Heart left ventricle (tissue), 16 donors: ENCODE data around the gene LOXL3. TPM values are rescaled to one million over a fixed set of nuclear protein-coding genes. Genes with fewer than 3 reads are reported as not detected.
A peak's percentile ranks its signal among the peaks of the same experiment; 100 is the strongest.

Experiments used
- ATAC-seq, 4 donors: fragments of 200-7000 bp; cut with Tn5 transposase; one replicate each; pipeline ENCODE4 v1.9.1; 2020 to 2022; ENCODE audit warnings: moderate library complexity in 4 of 4, mild to moderate bottlenecking in 3 of 4, moderate number of reproducible peaks in 1 of 4
- DNase-seq, 5 donors: peaks; one replicate each; pipeline ENCODE4 v3.0.0-alpha.2; 2020
- H3K27ac ChIP-seq, 12 donors: fragments of 200-600 bp; sonication (generic) in 4 of 12; one replicate each; pipeline versions ENCODE4 v1.5.0 to v1.8.0; 2016 to 2022; ENCODE audit warnings: mild to moderate bottlenecking in 2 of 12
- H3K27me3 ChIP-seq, 9 donors: fragments of 200-600 bp; sonication (generic) in 2 of 9; one replicate each; pipeline versions ENCODE4 v1.5.1 to v1.8.0; 2016 to 2022; ENCODE audit warnings: mild to moderate bottlenecking in 3 of 9
- H3K36me3 ChIP-seq, 9 donors: fragments of 200-600 bp; sonication (generic) in 2 of 9; one replicate each; pipeline versions ENCODE4 v1.5.0 to v1.8.0; 2018 to 2022; ENCODE audit warnings: mild to moderate bottlenecking in 2 of 9
- H3K4me1 ChIP-seq, 12 donors: fragments of 200-600 bp; sonication (generic) in 4 of 12; one replicate each; pipeline versions ENCODE4 v1.5.0 to v1.8.0; 2016 to 2022; ENCODE audit warnings: mild to moderate bottlenecking in 3 of 12
- H3K4me3 ChIP-seq, 12 donors: fragments of 200-600 bp; sonication (generic) in 4 of 12; one replicate each; pipeline versions ENCODE4 v1.5.0 to v1.8.0; 2017 to 2022; ENCODE audit warnings: mild to moderate bottlenecking in 9 of 12, moderate library complexity in 4 of 12
- H3K9me3 ChIP-seq, 12 donors: fragments of 200-600 bp; sonication (generic) in 4 of 12; one replicate each; pipeline versions ENCODE4 v1.5.0 to v1.8.0; 2016 to 2022; ENCODE audit warnings: mild to moderate bottlenecking in 1 of 12
- POLR2A ChIP-seq, 2 donors: fragments of 450-650 bp; IDR thresholded peaks; one replicate each; pipeline ENCODE4 v1.6.1; 2017; ENCODE audit warnings: antibody characterized with exemption in 2 of 2, mild to moderate bottlenecking in 2 of 2, moderate library complexity in 2 of 2
- WGBS, 4 donors: extraction: QIAGEN DNeasy Blood & Tissue Kit in 2 of 4; methylation state at CpG; one replicate each; pipeline versions ENCODE4 v1.1.5 to v1.1.7; 2013 to 2018; 5-methylcytosine and 5-hydroxymethylcytosine counted together
- intact Hi-C, 10 donors: fragments of 100-400 bp; cut with DNase I; formaldehyde crosslinking; loops; one replicate each; pipeline versions ENCODE4 v1.11.1 to v1.14.2; 2022
- polyA plus RNA-seq, 2 donors: library from polyadenylated mRNA; stranded (reverse); fragments of 200-250 nt; gene quantifications; one replicate each; pipeline ENCODE4 v1.2.3, GENCODE V29; 2013
- total RNA-seq, 9 donors: library from RNA; depleted of rRNA in 2 of 9; stranded (reverse); fragments of >200 nt in 2 of 9; fragmentation: NEBNext Ultra II Directional in 3 of 9; extraction: Animal tissue kit (Norgen Biotek cat#: 25700) in 3 of 9; gene quantifications; one replicate each; pipeline versions ENCODE4 v1.1.0 to v1.2.4, GENCODE V29; 2016 to 2023
- TF ChIP-seq, protein P1 (sequence below), 12 donors: fragments of 200-600 bp; sonication (generic) in 4 of 12; IDR thresholded peaks; one replicate each; pipeline versions ENCODE4 v1.5.0 to v1.8.0; 2018 to 2022; ENCODE audit warnings: antibody characterized with exemption in 12 of 12, mild to moderate bottlenecking in 5 of 12
- donor health status: ischemic (EF 13 %, LVEDD 7.1; RV severe dilation, severe dysfunction).
- donor health status: healthy with polysubstance abuse.
- donor health status: DM: no; HTN: yes; CAD: no.
- donor health status: DM: no; HTN: no; CAD: no.
- donor health status: ischemic (EF 25% LVEDD 6.9; RV normal size, moderate dysfunction).
- donor health status: ischemic (EF 25% LVEDD 5.7; RV mildly dilated, moderate dysfunction).
- donor health status: healthy.
- donor health status: DM: yes; HTN: yes; CAD: no.
- donor health status: ischemic (EF 35%, LVEDD 5.7; RV mildly dilated, moderate dysfunction).
- donor health status: nonischemic (EF 11% LVEDD 7.7; RV severe dilation, severe dysfunction).
- donor health status: DM: yes; HTN: yes; CAD: no.
- donor health status: PGD.
- donor health status: ischemic (EF 29% LVEDD 5.4; RV normal size, mild dysfunction).
- donor health status: nonischemic (EF 23%, LVEDD 6.1; RV moderate dilation, normal function).

Gene LOXL3
- total and polyA plus RNA-seq, 11 donors: 1.5 to 8.7 (median 3.0) TPM

GRCh38 chr2:74577448-74577847 is 23.7 kb upstream of the LOXL3 start:
- Histone ChIP-seq H3K4me3 (peak overlapping the region in 1 of 12 donors; percentile 2), H3K36me3 (no peaks in the 10 kb centered on the region), H3K4me1 (peaks cover 0 to 61% (median 5%) of the 10 kb centered on the region in 12 donors), H3K27me3 (peaks cover 0 to 3% (median 0%) of the 10 kb centered on the region in 9 donors), H3K27ac (peak overlapping the region in 8 of 12 donors; percentile 16 to 90 (median 52)), H3K9me3 (no peaks in the 10 kb centered on the region)
- TF ChIP-seq, protein P1, sequence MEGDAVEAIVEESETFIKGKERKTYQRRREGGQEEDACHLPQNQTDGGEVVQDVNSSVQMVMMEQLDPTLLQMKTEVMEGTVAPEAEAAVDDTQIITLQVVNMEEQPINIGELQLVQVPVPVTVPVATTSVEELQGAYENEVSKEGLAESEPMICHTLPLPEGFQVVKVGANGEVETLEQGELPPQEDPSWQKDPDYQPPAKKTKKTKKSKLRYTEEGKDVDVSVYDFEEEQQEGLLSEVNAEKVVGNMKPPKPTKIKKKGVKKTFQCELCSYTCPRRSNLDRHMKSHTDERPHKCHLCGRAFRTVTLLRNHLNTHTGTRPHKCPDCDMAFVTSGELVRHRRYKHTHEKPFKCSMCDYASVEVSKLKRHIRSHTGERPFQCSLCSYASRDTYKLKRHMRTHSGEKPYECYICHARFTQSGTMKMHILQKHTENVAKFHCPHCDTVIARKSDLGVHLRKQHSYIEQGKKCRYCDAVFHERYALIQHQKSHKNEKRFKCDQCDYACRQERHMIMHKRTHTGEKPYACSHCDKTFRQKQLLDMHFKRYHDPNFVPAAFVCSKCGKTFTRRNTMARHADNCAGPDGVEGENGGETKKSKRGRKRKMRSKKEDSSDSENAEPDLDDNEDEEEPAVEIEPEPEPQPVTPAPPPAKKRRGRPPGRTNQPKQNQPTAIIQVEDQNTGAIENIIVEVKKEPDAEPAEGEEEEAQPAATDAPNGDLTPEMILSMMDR (IDR thresholded peaks at IDR 0.05): no peak
- TF ChIP-seq POLR2A (IDR thresholded peaks at IDR 0.05): no peak
- peak in 3 of 5 donors; percentile 25 to 65 (median 62) for DNase-seq
- 29 to 37% (median 30%) methylated on average over 2 of the region's 2 CpGs for WGBS, 4 donors
- peak; percentile 64 to 91 (median 82) for ATAC-seq
- intact Hi-C loops: loop anchor here in 1 of 10 donors (5.0 kb wide), 1 partner anchor 75 kb away; no protein-coding TSS in a partner anchor

GRCh38 chr2:74576863-74577229 is 23.1 kb upstream of the LOXL3 start:
- H3K4me3 ChIP-seq: peak overlapping the region in 1 of 12 donors; percentile 2

GRCh38 chr2:74576211-74576862 is 22.6 kb upstream of the LOXL3 start:
- ATAC-seq (no peak), DNase-seq (no peak)
- Histone ChIP-seq H3K27me3 (peaks cover 0 to 3% (median 0%) of the 10 kb centered on the region in 9 donors), H3K9me3 (no peaks in the 10 kb centered on the region), H3K4me3 (no peak overlapping the region), H3K36me3 (no peaks in the 10 kb centered on the region), H3K4me1 (peaks cover 0 to 65% (median 5%) of the 10 kb centered on the region in 12 donors), H3K27ac (peak overlapping the region in 6 of 12 donors; percentile 25 to 90 (median 62))
- intact Hi-C loops: loop anchor here in 1 of 10 donors (5.0 kb wide), 1 partner anchor 74 kb away; no protein-coding TSS in a partner anchor
- 85 to 89% (median 87%) methylated on average over 7 of the region's 7 CpGs for WGBS, 4 donors
- TF ChIP-seq POLR2A (IDR thresholded peaks at IDR 0.05): no peak
- TF ChIP-seq, protein P1 (IDR thresholded peaks at IDR 0.05): no peak

More at GRCh38 chr2:74576863-74577229, 23.1 kb upstream of the LOXL3 start:
- Histone ChIP-seq H3K27me3 (peaks cover 0 to 3% (median 0%) of the 10 kb centered on the region in 9 donors), H3K9me3 (no peaks in the 10 kb centered on the region), H3K4me1 (peaks cover 0 to 61% (median 5%) of the 10 kb centered on the region in 12 donors), H3K27ac (peak overlapping the region in 8 of 12 donors; percentile 19 to 90 (median 58)), H3K36me3 (no peaks in the 10 kb centered on the region)
- DNase-seq: peak in 1 of 5 donors; percentile 34
- WGBS, 4 donors: 14 to 40% (median 34%) methylated on average over 1 of the region's 1 CpG
- intact Hi-C loops: loop anchor here in 1 of 10 donors (5.0 kb wide), 1 partner anchor 75 kb away; no protein-coding TSS in a partner anchor
- TF ChIP-seq, protein P1 (IDR thresholded peaks at IDR 0.05): peak in 1 of 12 donors; percentile 8
- TF ChIP-seq POLR2A (IDR thresholded peaks at IDR 0.05): no peak
- peak; percentile 74 to 84 (median 80) for ATAC-seq

GRCh38 chr2:74575320-74575719 is 21.6 kb upstream of the LOXL3 start:
- WGBS, 4 donors: 84 to 88% (median 85%) methylated on average over 4 of the region's 4 CpGs
- Histone ChIP-seq H3K27ac (peak overlapping the region in 1 of 12 donors; percentile 90), H3K4me1 (peaks cover 0 to 66% (median 5%) of the 10 kb centered on the region in 12 donors), H3K36me3 (no peaks in the 10 kb centered on the region), H3K9me3 (no peaks in the 10 kb centered on the region), H3K27me3 (peaks cover 0 to 3% (median 0%) of the 10 kb centered on the region in 9 donors), H3K4me3 (no peak overlapping the region)
- TF ChIP-seq POLR2A (IDR thresholded peaks at IDR 0.05): no peak
- TF ChIP-seq, protein P1 (IDR thresholded peaks at IDR 0.05): no peak
- no peak for ATAC-seq
- intact Hi-C loops: loop anchor here in 1 of 10 donors (5.0 kb wide), 1 partner anchor 73 kb away; no protein-coding TSS in a partner anchor
- no peak for DNase-seq
